HepG2 (cell line): ENCODE data around the gene SLC6A6. TPM values are rescaled to one million over a fixed set of nuclear protein-coding genes. Genes with fewer than 3 reads are reported as not detected.

Source experiments
- AGO2 ChIP-seq: fragments of 200-400 bp; formaldehyde crosslinking; optimal IDR thresholded peaks from 2 replicates; pipeline ENCODE3; 2017; ENCODE audit warnings: mild to moderate bottlenecking, low read depth, low read length, moderate library complexity
- AKAP8 ChIP-seq: sonication (generic); formaldehyde crosslinking; IDR thresholded peaks from 2 replicates; pipeline ENCODE4 v1.5.1; 2020; ENCODE audit warnings: mild to moderate bottlenecking, missing genetic modification reagents
- AKNA ChIP-seq: sonication (generic); formaldehyde crosslinking; IDR thresholded peaks from 2 replicates; pipeline ENCODE4 v1.4.0; 2020; ENCODE audit warnings: missing genetic modification reagents, borderline replicate concordance
- CEBPB ChIP-seq: IDR thresholded peaks from 2 replicates; pipeline ENCODE4 v1.6.1; 2011; ENCODE audit warnings: low read depth, low read length, improper control_type of control experiment, borderline replicate concordance
- CEBPG ChIP-seq: IDR thresholded peaks from 2 replicates; pipeline ENCODE4 v1.6.1; 2016
- CREB1 ChIP-seq, 2 experiments: fragments of 450-650 bp in 1 of 2; IDR thresholded peaks; 2 replicates each; pipeline ENCODE4 v1.6.1; 2016 to 2017; ENCODE audit warnings: control low read depth in 1 of 2, mild to moderate bottlenecking in 1 of 2, missing compliant biosample characterization in 1 of 2, missing genetic modification characterization in 1 of 2
- DDIT3 ChIP-seq: sonication (generic); formaldehyde crosslinking; IDR thresholded peaks from 2 replicates; pipeline ENCODE4 v1.4.0; 2020; ENCODE audit warnings: mild to moderate bottlenecking, missing genetic modification reagents
- HCFC1 ChIP-seq: fragments of 150-350 bp; IDR thresholded peaks from 2 replicates; pipeline ENCODE4 v1.6.1; 2014; ENCODE audit warnings: low read depth, low read length
- HDAC1 ChIP-seq: sonication (generic); formaldehyde crosslinking; IDR thresholded peaks from 2 replicates; pipeline ENCODE4 v1.5.1; 2020; ENCODE audit warnings: mild to moderate bottlenecking, missing genetic modification reagents
- KDM1A ChIP-seq: IDR thresholded peaks from 2 replicates; pipeline ENCODE4 v1.6.1; 2016; ENCODE audit warnings: missing compliant biosample characterization
- PATZ1 ChIP-seq: sonication (generic); formaldehyde crosslinking; IDR thresholded peaks from 2 replicates; pipeline ENCODE4 v1.4.0; 2020; ENCODE audit warnings: missing genetic modification reagents
- RORA ChIP-seq: sonication (generic); formaldehyde crosslinking; IDR thresholded peaks from 2 replicates; pipeline ENCODE4 v1.5.0; 2020; ENCODE audit warnings: mild to moderate bottlenecking, missing genetic modification reagents, moderate library complexity
- TAF1 ChIP-seq: sonication (generic); formaldehyde crosslinking; IDR thresholded peaks from 2 replicates; pipeline ENCODE4 v1.4.0; 2020; ENCODE audit warnings: missing genetic modification reagents
- TOPORS ChIP-seq: sonication (generic); formaldehyde crosslinking; IDR thresholded peaks from 2 replicates; pipeline ENCODE4 v1.8.0; 2023; ENCODE audit warnings: mild to moderate bottlenecking, missing genetic modification reagents
- USF2 ChIP-seq, 2 experiments: sonication (generic) in 1 of 2; formaldehyde crosslinking in 1 of 2; IDR thresholded peaks; 2 replicates each; pipeline versions ENCODE4 v1.5.1 to v1.6.1; 2011 to 2020; ENCODE audit warnings: borderline replicate concordance in 1 of 2, low read depth in 1 of 2, low read length in 1 of 2, mild to moderate bottlenecking in 1 of 2, missing genetic modification reagents in 1 of 2, moderate library complexity in 1 of 2
- ZKSCAN5 ChIP-seq: sonication (generic); formaldehyde crosslinking; IDR thresholded peaks from 2 replicates; pipeline ENCODE4 v1.5.1; 2020; ENCODE audit warnings: mild to moderate bottlenecking, missing genetic modification reagents
- ZNF160 ChIP-seq: sonication (generic); formaldehyde crosslinking; IDR thresholded peaks from 2 replicates; pipeline ENCODE4 v1.8.0; 2022; ENCODE audit warnings: mild to moderate bottlenecking, inconsistent platforms, missing genetic modification reagents
- ZNF737 ChIP-seq: sonication (generic); formaldehyde crosslinking; IDR thresholded peaks from 2 replicates; pipeline ENCODE4 v1.5.0; 2020; ENCODE audit warnings: missing genetic modification reagents, mild to moderate bottlenecking, borderline replicate concordance
- ZNF773 ChIP-seq: sonication (generic); formaldehyde crosslinking; IDR thresholded peaks from 2 replicates; pipeline ENCODE4 v1.4.0; 2020; ENCODE audit warnings: missing genetic modification reagents, borderline replicate concordance
- polyA plus RNA-seq, 8 experiments: library from polyadenylated mRNA; depleted of rRNA in 3 of 8; stranded (reverse) in 7 of 8; unstranded in 1 of 8; fragments of >200 nt; fragmentation: Illumina TruSeq in 4 of 8; extraction: Trizol in 4 of 8; gene quantifications; 2 replicates each; pipeline versions ENCODE4 v1.2.1 to v1.2.3, GENCODE V29; 2011 to 2016; ENCODE audit warnings: low read depth in 4 of 8, missing spikeins in 1 of 8, mixed read lengths in 1 of 8; ENCODE audit not compliant: insufficient read depth in 1 of 8
- total RNA-seq, 5 experiments: library from RNA; depleted of rRNA; stranded (reverse); fragments of >200 nt; fragmentation: Illumina TruSeq; extraction: Trizol; gene quantifications; 2 replicates each; pipeline ENCODE4 v1.2.3, GENCODE V29; 2016; ENCODE audit warnings: low read depth in 1 of 5

SLC6A6 gene
- total and polyA plus RNA-seq, 2 of the 13 experiments (the other 11 are each of a cell fraction or from before 2014, with no cell fraction given) = 14.1 to 20.7 TPM

GRCh38 chr3:14418296-14419250, 16.2 kb downstream of the SLC6A6 start (continued):
- TF ChIP-seq AKNA (no peak), TOPORS (CRISPR knock-in tag) (no peak), HDAC1 (peak; percentile 43; the same call in 1 of the 2 replicates), HCFC1 (no peak), CEBPG (peak; percentile 89), RORA (CRISPR knock-in tag) (no peak), CEBPB (peak; percentile 92), CREB1 (IDR thresholded peaks at IDR 0.05) (no peak), CREB1 (CRISPR knock-in tag; IDR thresholded peaks at IDR 0.05) (no peak), ZNF160 (CRISPR knock-in tag) (no peak), ZNF773 (CRISPR knock-in tag) (no peak), AGO2 (no peak), TAF1 (CRISPR knock-in tag) (no peak; the same call in 1 of the 2 replicates), PATZ1 (peak; percentile 30; the same call in 1 of the 2 replicates), USF2 (IDR thresholded peaks at IDR 0.05; ENCODE audit: low read depth, low read length) (no peak), USF2 (CRISPR knock-in tag; IDR thresholded peaks at IDR 0.05; ENCODE audit: borderline replicate concordance) (no peak), DDIT3 (CRISPR knock-in tag) (no peak), KDM1A (CRISPR knock-in tag) (peak; percentile 88; the same call in 1 of the 2 replicates), ZKSCAN5 (CRISPR knock-in tag) (no peak), AKAP8 (no peak), ZNF737 (CRISPR knock-in tag) (no peak)
